Endothelial cell of umbilical vein (primary cell): ENCODE data around the gene CBFA2T3. TPM values are rescaled to one million over a fixed set of nuclear protein-coding genes. Genes with fewer than 3 reads are reported as not detected.

Experiments
- BruUV-seq: library from RNA; stranded (reverse); fragments of 400-500 nt; replicated peaks from 2 replicates; lab custom pipeline; 2021; lab: Mats Ljungman, UMichigan
- CTCF ChIA-PET: fragments of 300-600, 350-600 bp; sonication (Branson Sonifier 250); formaldehyde crosslinking; loops from one replicate; lab custom pipeline; 2021; ENCODE audit warnings: antibody characterized with exemption, inconsistent platforms; lab: Charles Lee
- POLR2A ChIA-PET: fragments of 300-600, 350-600 bp; sonication (Branson Sonifier 250); formaldehyde crosslinking; loops from one replicate; lab custom pipeline; 2021; ENCODE audit warnings: antibody characterized with exemption, inconsistent platforms; lab: Charles Lee
- DNase-seq: peaks from one replicate; pipeline ENCODE4 v3.0.0-alpha.2; 2011; ENCODE audit warnings: low read depth, low spot score
- FAIRE-seq: peaks from 2 replicates; lab custom pipeline; 2011; peaks lifted over from hg19 to GRCh38; lab: Jason Lieb, UNC
- H2AFZ ChIP-seq: 2 replicates; pipeline ENCODE4 v1.6.0; 2012; ENCODE audit warnings: low read depth, low read length, control low read depth, inconsistent platforms
- H3K27ac ChIP-seq: 2 replicates; pipeline ENCODE4 v1.5.1; 2011; ENCODE audit warnings: low read depth, mild to moderate bottlenecking, control low read depth, low read length, moderate library complexity; ENCODE audit not compliant: insufficient read depth
- H3K27me3 ChIP-seq, 2 experiments: 2 replicates each; pipeline versions ENCODE4 v1.6.0 to v1.6.1; 2011; ENCODE audit warnings: low read length in 2 of 2, mixed read lengths in 1 of 2; ENCODE audit not compliant: control insufficient read depth in 2 of 2, insufficient read depth in 2 of 2
- H3K36me3 ChIP-seq, 2 experiments: 2 replicates in 1 of 2; 3 replicates in 1 of 2; pipeline ENCODE4 v1.5.1; 2011; ENCODE audit warnings: low read length in 2 of 2, mild to moderate bottlenecking in 1 of 2, moderate library complexity in 1 of 2; ENCODE audit not compliant: control insufficient read depth in 2 of 2, insufficient read depth in 2 of 2; ENCODE audit errors: extremely low read depth in 1 of 2
- H3K4me1 ChIP-seq: 3 replicates; pipeline ENCODE4 v1.5.1; 2011; ENCODE audit warnings: mild to moderate bottlenecking, low read length; ENCODE audit not compliant: control insufficient read depth, insufficient read depth; ENCODE audit errors: extremely low read depth
- H3K4me2 ChIP-seq: 2 replicates; pipeline ENCODE4 v1.6.1; 2011; ENCODE audit warnings: low read length, control low read depth, mixed read lengths; ENCODE audit not compliant: insufficient read depth
- H3K4me3 ChIP-seq, 3 experiments: fragments of 200-600 bp in 1 of 3; sonication (generic), shearing (Covaris generic) in 1 of 3; replicated peaks in 1 of 3; 2 replicates each; pipeline ENCODE4 v1.5.1; 2011 to 2016; ENCODE audit warnings: control low read depth in 3 of 3, low read length in 3 of 3, mild to moderate bottlenecking in 2 of 3, inconsistent platforms in 1 of 3, low read depth in 1 of 3, moderate library complexity in 1 of 3; ENCODE audit not compliant: insufficient read depth in 1 of 3
- H3K79me2 ChIP-seq: 2 replicates; pipeline ENCODE4 v1.6.0; 2012; ENCODE audit warnings: low read length, inconsistent platforms; ENCODE audit not compliant: control insufficient read depth, insufficient read depth
- H3K9ac ChIP-seq: replicated peaks from 2 replicates; pipeline ENCODE3; 2011; ENCODE audit warnings: low read length, control low read depth; ENCODE audit not compliant: insufficient read depth; ENCODE audit errors: extremely low read depth
- H3K9me1 ChIP-seq: replicated peaks from 3 replicates; pipeline ENCODE4 v1.6.0; 2011; ENCODE audit warnings: mild to moderate bottlenecking, low read length; ENCODE audit not compliant: control insufficient read depth, insufficient read depth; ENCODE audit errors: extremely low read depth
- H3K9me3 ChIP-seq: replicated peaks from 2 replicates; pipeline ENCODE4 v1.5.1; 2012; ENCODE audit warnings: low read length, inconsistent platforms; ENCODE audit not compliant: control insufficient read depth, insufficient read depth
- H4K20me1 ChIP-seq: replicated peaks from 2 replicates; pipeline ENCODE3; 2011; ENCODE audit warnings: mild to moderate bottlenecking, low read length; ENCODE audit not compliant: control insufficient read depth, insufficient read depth; ENCODE audit errors: extremely low read depth
- FOS ChIP-seq: IDR thresholded peaks from 2 replicates; pipeline ENCODE4 v1.6.1; 2011; ENCODE audit warnings: mild to moderate bottlenecking, low read length, moderate library complexity, borderline replicate concordance; ENCODE audit not compliant: insufficient read depth
- GATA2 ChIP-seq: IDR thresholded peaks from 2 replicates; pipeline ENCODE4 v1.7.0; 2011; ENCODE audit warnings: low read depth, mild to moderate bottlenecking, moderate library complexity, mixed read lengths, low read length; ENCODE audit not compliant: insufficient read length, insufficient read depth
- MYC ChIP-seq: IDR thresholded peaks from one replicate; pipeline ENCODE4 v1.6.1; 2011; ENCODE audit warnings: mild to moderate bottlenecking, low read depth, low read length
- dilution Hi-C: fragments of 300-500 bp; cut with MboI; formaldehyde crosslinking; loops from one replicate; pipeline ENCODE4 v1.15.0; 2019; ENCODE audit warnings: low sequenced_read_pairs; ENCODE audit not compliant: extremely low pct_ligation_motif_present
- intact Hi-C: fragments of 100-400 bp; cut with micrococcal nuclease; formaldehyde crosslinking; loops from one replicate; pipeline ENCODE4 v1.10.0; 2022
- polyA plus RNA-seq, 4 experiments: library from polyadenylated mRNA; depleted of rRNA in 3 of 4; stranded (reverse) in 3 of 4; unstranded in 1 of 4; fragments of >200 nt; gene quantifications; 2 replicates each; pipeline versions ENCODE4 v1.2.1 to v1.2.3, GENCODE V29; 2011 to 2012; ENCODE audit warnings: missing spikeins in 1 of 4
- total RNA-seq: library from RNA; stranded (reverse); gene quantifications from 2 replicates; pipeline ENCODE4 v1.2.3, GENCODE V29; 2021
- TF ChIP-seq, protein P1 (sequence below), 2 donors: IDR thresholded peaks; 1 replicate in 1 of 2; 2 replicates in 1 of 2; pipeline ENCODE4 v1.5.1; 2011; ENCODE audit warnings: low read length in 2 of 2, mild to moderate bottlenecking in 2 of 2, moderate library complexity in 2 of 2, control low read depth in 1 of 2, inconsistent platforms in 1 of 2, low read depth in 1 of 2; ENCODE audit not compliant: insufficient read depth in 1 of 2; ENCODE audit errors: extremely low read depth in 1 of 2

The CBFA2T3 gene
- total and polyA plus RNA-seq, 2 donors (not counting 3 experiments of a cell fraction or from before 2014, with no cell fraction given) = not detected

DNA sequence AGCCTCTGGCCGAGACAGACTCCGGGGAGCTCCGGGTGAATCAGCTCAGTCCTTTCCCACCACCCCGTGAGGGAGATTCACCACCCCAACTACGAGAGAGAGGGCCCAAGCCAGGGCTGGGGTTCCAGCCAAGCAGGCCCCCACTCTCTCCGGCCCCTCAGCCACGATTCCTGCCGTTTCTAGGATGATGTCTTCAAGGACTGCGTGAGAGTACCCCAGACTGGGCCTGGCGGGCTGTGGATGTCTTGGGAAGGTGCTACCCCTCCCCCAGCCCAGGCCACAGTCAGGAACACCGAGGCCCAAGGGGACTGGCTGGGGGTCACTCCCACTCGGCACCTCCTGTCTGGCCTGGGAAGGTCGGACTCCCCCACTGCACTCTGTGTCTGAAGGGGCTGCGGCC lies 89.0 kb downstream of the CBFA2T3 start:
- CTCF ChIA-PET = interaction anchor here (1.2 kb wide), 1 partner anchor 18 kb away, joined by 3 read pairs; no protein-coding TSS in a partner anchor
- no peak overlapping the region for H3K9ac ChIP-seq
- dilution Hi-C loops (no loop called here), intact Hi-C loops (no loop called here)
- TF ChIP-seq, protein P1, sequence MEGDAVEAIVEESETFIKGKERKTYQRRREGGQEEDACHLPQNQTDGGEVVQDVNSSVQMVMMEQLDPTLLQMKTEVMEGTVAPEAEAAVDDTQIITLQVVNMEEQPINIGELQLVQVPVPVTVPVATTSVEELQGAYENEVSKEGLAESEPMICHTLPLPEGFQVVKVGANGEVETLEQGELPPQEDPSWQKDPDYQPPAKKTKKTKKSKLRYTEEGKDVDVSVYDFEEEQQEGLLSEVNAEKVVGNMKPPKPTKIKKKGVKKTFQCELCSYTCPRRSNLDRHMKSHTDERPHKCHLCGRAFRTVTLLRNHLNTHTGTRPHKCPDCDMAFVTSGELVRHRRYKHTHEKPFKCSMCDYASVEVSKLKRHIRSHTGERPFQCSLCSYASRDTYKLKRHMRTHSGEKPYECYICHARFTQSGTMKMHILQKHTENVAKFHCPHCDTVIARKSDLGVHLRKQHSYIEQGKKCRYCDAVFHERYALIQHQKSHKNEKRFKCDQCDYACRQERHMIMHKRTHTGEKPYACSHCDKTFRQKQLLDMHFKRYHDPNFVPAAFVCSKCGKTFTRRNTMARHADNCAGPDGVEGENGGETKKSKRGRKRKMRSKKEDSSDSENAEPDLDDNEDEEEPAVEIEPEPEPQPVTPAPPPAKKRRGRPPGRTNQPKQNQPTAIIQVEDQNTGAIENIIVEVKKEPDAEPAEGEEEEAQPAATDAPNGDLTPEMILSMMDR (IDR thresholded peaks at IDR 0.05; ENCODE audit: extremely low read depth in 1 of 2, insufficient read depth in 1 of 2, low read depth in 1 of 2, low read length in 2 of 2) = no peak
- no peaks in the 10 kb centered on the region for H3K79me2 ChIP-seq
- no peaks in the 10 kb centered on the region for H3K9me1 ChIP-seq
- no peaks in the 10 kb centered on the region for H3K4me1 ChIP-seq
- POLR2A ChIA-PET = no interaction called here
- H3K27me3 ChIP-seq = no peaks in the 10 kb centered on the region
- H3K4me3 ChIP-seq = no peak overlapping the region
- no peak for DNase-seq
- H3K9me3 ChIP-seq = no peaks in the 10 kb centered on the region
- no peaks in the 10 kb centered on the region for H3K36me3 ChIP-seq
- H3K27ac ChIP-seq = no peak overlapping the region
- no peak overlapping the region for H3K4me2 ChIP-seq
- H2AFZ ChIP-seq = no peak overlapping the region
- BruUV-seq = no TSS peak
- no peak for FAIRE-seq
- H4K20me1 ChIP-seq = no peaks in the 10 kb centered on the region

DNA sequence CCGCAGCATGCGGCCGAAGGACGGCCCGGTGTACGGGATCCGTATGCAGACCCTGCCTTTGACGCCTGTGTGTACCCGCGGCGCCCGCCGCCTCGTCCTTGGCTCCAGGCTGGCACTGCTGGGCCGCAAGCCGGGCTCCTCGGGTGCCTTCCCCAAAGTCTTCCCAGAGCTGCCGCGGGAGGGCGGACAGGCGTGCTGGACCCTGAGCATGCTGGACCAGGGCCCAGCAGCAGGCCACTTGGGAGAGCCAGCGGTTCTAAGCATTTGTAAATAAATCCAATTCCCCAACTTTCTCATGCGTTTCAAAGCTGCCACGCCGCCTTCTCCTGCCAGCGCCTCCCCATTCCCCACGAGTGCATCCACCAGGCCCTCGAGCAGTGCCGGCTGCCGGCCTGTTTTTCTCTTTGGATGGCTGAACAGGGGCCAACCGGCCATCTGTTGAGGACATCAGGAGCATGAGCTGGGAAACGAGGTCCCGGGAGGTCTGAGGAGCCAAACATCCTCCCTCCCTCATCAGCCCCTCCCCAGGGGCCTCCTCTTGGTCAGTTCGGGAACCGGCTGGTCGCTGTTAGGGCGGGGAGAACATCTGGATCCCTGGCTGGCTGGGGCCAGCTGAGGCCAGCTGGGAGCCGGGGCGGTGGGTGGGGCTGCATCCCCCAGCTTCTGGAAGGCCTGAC lies 90.0 kb downstream of the CBFA2T3 start:
- Histone ChIP-seq H3K79me2 (no peaks in the 10 kb centered on the region), H3K9ac (no peak overlapping the region), H3K27me3 (no peaks in the 10 kb centered on the region), H3K4me1 (no peaks in the 10 kb centered on the region), H3K4me2 (no peak overlapping the region), H3K4me3 (no peak overlapping the region), H3K36me3 (no peaks in the 10 kb centered on the region), H3K9me3 (no peaks in the 10 kb centered on the region), H3K27ac (no peak overlapping the region), H2AFZ (no peak overlapping the region), H4K20me1 (no peaks in the 10 kb centered on the region), H3K9me1 (no peaks in the 10 kb centered on the region)
- ChIA-PET POLR2A (no interaction called here), CTCF (interaction anchor here (1.2 kb wide), 1 partner anchor 19 kb away, joined by 3 read pairs; no protein-coding TSS in a partner anchor)
- no peak for FAIRE-seq
- TF ChIP-seq, protein P1 (IDR thresholded peaks at IDR 0.05; ENCODE audit: extremely low read depth in 1 of 2, insufficient read depth in 1 of 2, low read depth in 1 of 2, low read length in 2 of 2) = no peak
- TF ChIP-seq GATA2 (no peak), MYC (no peak), FOS (no peak)
- dilution Hi-C loops = no loop called here
- DNase-seq = no peak
- no TSS peak for BruUV-seq
- intact Hi-C loops = no loop called here
